Heart left ventricle (tissue), 16 donors: ENCODE measurements around the gene SFMBT2. TPM values are rescaled to one million over a fixed set of nuclear protein-coding genes. Genes with fewer than 3 reads are reported as not detected.

Source experiments
- ATAC-seq, 4 donors: fragments of 200-7000 bp; cut with Tn5 transposase; one replicate each; pipeline ENCODE4 v1.9.1; 2020 to 2022; ENCODE audit warnings: moderate library complexity in 4 of 4, mild to moderate bottlenecking in 3 of 4, moderate number of reproducible peaks in 1 of 4
- DNase-seq, 5 donors: peaks; one replicate each; pipeline ENCODE4 v3.0.0-alpha.2; 2020
- H3K27ac ChIP-seq, 12 donors: fragments of 200-600 bp; sonication (generic) in 4 of 12; one replicate each; pipeline versions ENCODE4 v1.5.0 to v1.8.0; 2016 to 2022; ENCODE audit warnings: mild to moderate bottlenecking in 2 of 12
- H3K27me3 ChIP-seq, 9 donors: fragments of 200-600 bp; sonication (generic) in 2 of 9; one replicate each; pipeline versions ENCODE4 v1.5.1 to v1.8.0; 2016 to 2022; ENCODE audit warnings: mild to moderate bottlenecking in 3 of 9
- H3K36me3 ChIP-seq, 9 donors: fragments of 200-600 bp; sonication (generic) in 2 of 9; one replicate each; pipeline versions ENCODE4 v1.5.0 to v1.8.0; 2018 to 2022; ENCODE audit warnings: mild to moderate bottlenecking in 2 of 9
- H3K4me1 ChIP-seq, 12 donors: fragments of 200-600 bp; sonication (generic) in 4 of 12; one replicate each; pipeline versions ENCODE4 v1.5.0 to v1.8.0; 2016 to 2022; ENCODE audit warnings: mild to moderate bottlenecking in 3 of 12
- H3K4me3 ChIP-seq, 12 donors: fragments of 200-600 bp; sonication (generic) in 4 of 12; one replicate each; pipeline versions ENCODE4 v1.5.0 to v1.8.0; 2017 to 2022; ENCODE audit warnings: mild to moderate bottlenecking in 9 of 12, moderate library complexity in 4 of 12
- H3K9me3 ChIP-seq, 12 donors: fragments of 200-600 bp; sonication (generic) in 4 of 12; one replicate each; pipeline versions ENCODE4 v1.5.0 to v1.8.0; 2016 to 2022; ENCODE audit warnings: mild to moderate bottlenecking in 1 of 12
- CTCF ChIP-seq, 12 donors: fragments of 200-600 bp; sonication (generic) in 4 of 12; IDR thresholded peaks; one replicate each; pipeline versions ENCODE4 v1.5.0 to v1.8.0; 2018 to 2022; ENCODE audit warnings: antibody characterized with exemption in 12 of 12, mild to moderate bottlenecking in 5 of 12
- POLR2A ChIP-seq, 2 donors: fragments of 450-650 bp; IDR thresholded peaks; one replicate each; pipeline ENCODE4 v1.6.1; 2017; ENCODE audit warnings: antibody characterized with exemption in 2 of 2, mild to moderate bottlenecking in 2 of 2, moderate library complexity in 2 of 2
- WGBS, 4 donors: extraction: QIAGEN DNeasy Blood & Tissue Kit in 2 of 4; methylation state at CpG; one replicate each; pipeline versions ENCODE4 v1.1.5 to v1.1.7; 2013 to 2018; 5-methylcytosine and 5-hydroxymethylcytosine counted together
- intact Hi-C, 10 donors: fragments of 100-400 bp; cut with DNase I; formaldehyde crosslinking; loops; one replicate each; pipeline versions ENCODE4 v1.11.1 to v1.14.2; 2022
- polyA plus RNA-seq, 2 donors: library from polyadenylated mRNA; stranded (reverse); fragments of 200-250 nt; gene quantifications; one replicate each; pipeline ENCODE4 v1.2.3, GENCODE V29; 2013
- total RNA-seq, 9 donors: library from RNA; depleted of rRNA in 2 of 9; stranded (reverse); fragments of >200 nt in 2 of 9; fragmentation: NEBNext Ultra II Directional in 3 of 9; extraction: Animal tissue kit (Norgen Biotek cat#: 25700) in 3 of 9; gene quantifications; one replicate each; pipeline versions ENCODE4 v1.1.0 to v1.2.4, GENCODE V29; 2016 to 2023
- donor health status: ischemic (EF 13 %, LVEDD 7.1; RV severe dilation, severe dysfunction).
- donor health status: healthy with polysubstance abuse.
- donor health status: DM: no; HTN: yes; CAD: no.
- donor health status: DM: no; HTN: no; CAD: no.
- donor health status: ischemic (EF 25% LVEDD 6.9; RV normal size, moderate dysfunction).
- donor health status: ischemic (EF 25% LVEDD 5.7; RV mildly dilated, moderate dysfunction).
- donor health status: healthy.
- donor health status: DM: yes; HTN: yes; CAD: no.
- donor health status: ischemic (EF 35%, LVEDD 5.7; RV mildly dilated, moderate dysfunction).
- donor health status: nonischemic (EF 11% LVEDD 7.7; RV severe dilation, severe dysfunction).
- donor health status: DM: yes; HTN: yes; CAD: no.
- donor health status: PGD.
- donor health status: ischemic (EF 29% LVEDD 5.4; RV normal size, mild dysfunction).
- donor health status: nonischemic (EF 23%, LVEDD 6.1; RV moderate dilation, normal function).

Gene SFMBT2
- total and polyA plus RNA-seq, 11 donors, result 2.6 to 25.8 (median 9.6) TPM

GRCh38 chr10:7362471-7362870 lies 48.4 kb downstream of the SFMBT2 start:
- Histone ChIP-seq H3K27me3 (no peaks in the 10 kb centered on the region), H3K4me3 (no peak overlapping the region), H3K9me3 (peaks cover 0 to 4% (median 0%) of the 10 kb centered on the region in 12 donors), H3K27ac (no peak overlapping the region), H3K4me1 (peaks cover 0 to 12% (median 0%) of the 10 kb centered on the region in 12 donors), H3K36me3 (peaks cover 0 to 73% (median 46%) of the 10 kb centered on the region in 9 donors)
- DNase-seq (no peak), ATAC-seq (no peak)
- no peak for TF ChIP-seq CTCF (IDR thresholded peaks at IDR 0.05)
- TF ChIP-seq POLR2A (IDR thresholded peaks at IDR 0.05), result no peak
- WGBS, 4 donors, result 82 to 87% (median 84%) methylated on average over 3 of the region's 3 CpGs
- intact Hi-C loops, result no loop called here

GRCh38 chr10:7361316-7361715 lies 49.5 kb downstream of the SFMBT2 start:
- DNase-seq, result no peak
- Histone ChIP-seq H3K4me3 (no peak overlapping the region), H3K9me3 (peaks cover 0 to 4% (median 0%) of the 10 kb centered on the region in 12 donors), H3K27me3 (no peaks in the 10 kb centered on the region), H3K4me1 (peaks cover 0 to 12% (median 0%) of the 10 kb centered on the region in 12 donors), H3K36me3 (peaks cover 0 to 61% (median 34%) of the 10 kb centered on the region in 9 donors), H3K27ac (no peak overlapping the region)
- WGBS, 4 donors, result 87 to 93% (median 91%) methylated on average over 3 of the region's 3 CpGs
- no peak for ATAC-seq
- intact Hi-C loops, result no loop called here
- TF ChIP-seq CTCF (IDR thresholded peaks at IDR 0.05) (no peak), POLR2A (IDR thresholded peaks at IDR 0.05) (no peak)

GRCh38 chr10:7359954-7360353 lies 50.9 kb downstream of the SFMBT2 start:
- Histone ChIP-seq H3K9me3 (peaks cover 0 to 4% (median 0%) of the 10 kb centered on the region in 12 donors), H3K4me3 (no peak overlapping the region), H3K36me3 (peaks cover 0 to 48% (median 20%) of the 10 kb centered on the region in 9 donors), H3K27ac (no peak overlapping the region), H3K4me1 (peaks cover 0 to 5% (median under 1%) of the 10 kb centered on the region in 12 donors), H3K27me3 (no peaks in the 10 kb centered on the region)
- no peak for DNase-seq
- intact Hi-C loops, result no loop called here
- 85 to 95% (median 93%) methylated on average over 7 of the region's 7 CpGs for WGBS, 4 donors
- TF ChIP-seq POLR2A (IDR thresholded peaks at IDR 0.05) (no peak), CTCF (IDR thresholded peaks at IDR 0.05) (no peak)
- ATAC-seq, result no peak

GRCh38 chr10:7359356-7359755 lies 51.5 kb downstream of the SFMBT2 start:
- no peak for DNase-seq
- H3K4me1 ChIP-seq, result peaks cover 0 to 11% (median 3%) of the 10 kb centered on the region in 12 donors
- H3K36me3 ChIP-seq, result peaks cover 0 to 42% (median 14%) of the 10 kb centered on the region in 9 donors
- WGBS, 4 donors, result 80 to 82% (median 81%) methylated on average over 7 of the region's 7 CpGs
- intact Hi-C loops, result no loop called here
- no peak for ATAC-seq
- no peaks in the 10 kb centered on the region for H3K27me3 ChIP-seq
- peaks cover 0 to 4% (median 0%) of the 10 kb centered on the region in 12 donors for H3K9me3 ChIP-seq
- no peak for TF ChIP-seq POLR2A (IDR thresholded peaks at IDR 0.05)
- TF ChIP-seq CTCF (IDR thresholded peaks at IDR 0.05), result no peak
- no peak overlapping the region for H3K27ac ChIP-seq
- H3K4me3 ChIP-seq, result no peak overlapping the region
